AG09319 (cell line): Measurements from ENCODE around the gene SIGLEC6.
"Not testable (repeated sequence)": the region's sequence is repeated elsewhere in the genome, so short reads cannot be mapped to it uniquely, and the experiment has no call there.

Experiments used
- DNase-seq: peaks from one replicate; pipeline ENCODE4 v3.0.0-alpha.2; 2010; ENCODE audit warnings: low read depth; ENCODE audit errors: extremely low read depth
- CTCF ChIP-seq: IDR thresholded peaks from 2 replicates; pipeline ENCODE4 v1.5.1; 2011; ENCODE audit warnings: low read depth, mild to moderate bottlenecking, inconsistent platforms, low read length, moderate library complexity

SIGLEC6 gene

GRCh38 chr19:51508059-51508733 lies 23.3 kb downstream of the SIGLEC6 start:
- no peak for TF ChIP-seq CTCF
- DNase-seq: no peak

- no peak for DNase-seq
- TF ChIP-seq CTCF: no peak
Observed at GRCh38 chr19:51507640-51508058, 23.8 kb downstream of the SIGLEC6 start.

GRCh38 chr19:51507192-51507591 lies 24.3 kb downstream of the SIGLEC6 start:
- TF ChIP-seq CTCF: no peak
- no peak for DNase-seq

GRCh38 chr19:51505904-51506303 lies 25.6 kb downstream of the SIGLEC6 start:
- no peak for DNase-seq
- no peak for TF ChIP-seq CTCF

GRCh38 chr19:51503896-51504295 lies 27.6 kb downstream of the SIGLEC6 start:
- DNase-seq: no peak
- TF ChIP-seq CTCF: no peak

GRCh38 chr19:51503286-51503817 lies 28.1 kb downstream of the SIGLEC6 start:
- DNase-seq: no peak
- TF ChIP-seq CTCF: no peak

- DNase-seq: no peak
- no peak for TF ChIP-seq CTCF
Observed at GRCh38 chr19:51501594-51502263, 29.7 kb downstream of the SIGLEC6 start, which contains the start of gene SIGLEC12. Gene SIGLEC12 (minus strand): TSS chr19:51501800. CDS start chr19:51501733, 67 bp downstream.

GRCh38 chr19:51500931-51501330 lies 30.5 kb downstream of the SIGLEC6 start:
- DNase-seq: not testable (repeated sequence)
